GM18499 (cell line): Measurements from ENCODE around the gene TCERG1.

ENCODE experiments used
- ATAC-seq: cut with Tn5 transposase; IDR thresholded peaks from one replicate; pipeline ENCODE4 v1.9.1; 2021; ENCODE audit warnings: moderate number of reproducible peaks; ENCODE audit not compliant: insufficient read depth, unreplicated experiment

TCERG1 gene

DNA sequence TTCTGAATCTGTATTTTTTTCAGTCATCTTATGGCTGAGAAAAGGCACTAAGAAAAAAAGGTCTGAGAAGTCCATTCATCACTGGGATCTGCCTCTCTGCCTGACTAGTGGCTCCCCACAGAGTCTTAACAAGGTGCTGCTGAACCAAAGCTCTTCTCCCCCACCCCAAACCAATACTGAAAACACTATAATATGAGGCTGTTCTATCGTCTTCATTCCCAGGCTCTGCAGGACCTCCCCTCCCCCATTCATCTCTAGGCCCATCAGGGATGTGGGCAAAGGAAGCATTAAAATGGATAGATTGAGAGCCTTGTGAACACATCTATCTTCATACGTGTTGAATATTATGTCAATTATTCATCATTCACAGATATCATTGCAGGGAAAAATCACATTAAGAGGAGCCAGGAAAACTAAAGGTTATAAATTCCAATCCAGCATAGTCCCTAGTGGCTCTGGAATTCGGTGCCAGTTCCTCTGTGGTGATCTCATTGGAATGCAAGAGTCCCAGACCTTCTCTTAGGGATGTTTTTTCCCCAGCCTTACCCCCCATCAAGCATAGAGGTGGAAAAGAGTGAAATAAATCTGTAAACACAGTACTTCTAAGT, 113.2 kb downstream of the TCERG1 start:
- ATAC-seq: no peak
